Heart left ventricle (tissue), 16 donors: ENCODE measurements around the gene ZBTB47. TPM values are rescaled to one million over a fixed set of nuclear protein-coding genes. Genes with fewer than 3 reads are reported as not detected.
A peak's percentile ranks its signal among the peaks of the same experiment; 100 is the strongest.

Experiments
- ATAC-seq, 4 donors: fragments of 200-7000 bp; cut with Tn5 transposase; one replicate each; pipeline ENCODE4 v1.9.1; 2020 to 2022; ENCODE audit warnings: moderate library complexity in 4 of 4, mild to moderate bottlenecking in 3 of 4, moderate number of reproducible peaks in 1 of 4
- DNase-seq, 5 donors: peaks; one replicate each; pipeline ENCODE4 v3.0.0-alpha.2; 2020
- H3K27ac ChIP-seq, 12 donors: fragments of 200-600 bp; sonication (generic) in 4 of 12; one replicate each; pipeline versions ENCODE4 v1.5.0 to v1.8.0; 2016 to 2022; ENCODE audit warnings: mild to moderate bottlenecking in 2 of 12
- H3K27me3 ChIP-seq, 9 donors: fragments of 200-600 bp; sonication (generic) in 2 of 9; one replicate each; pipeline versions ENCODE4 v1.5.1 to v1.8.0; 2016 to 2022; ENCODE audit warnings: mild to moderate bottlenecking in 3 of 9
- H3K36me3 ChIP-seq, 9 donors: fragments of 200-600 bp; sonication (generic) in 2 of 9; one replicate each; pipeline versions ENCODE4 v1.5.0 to v1.8.0; 2018 to 2022; ENCODE audit warnings: mild to moderate bottlenecking in 2 of 9
- H3K4me1 ChIP-seq, 12 donors: fragments of 200-600 bp; sonication (generic) in 4 of 12; one replicate each; pipeline versions ENCODE4 v1.5.0 to v1.8.0; 2016 to 2022; ENCODE audit warnings: mild to moderate bottlenecking in 3 of 12
- H3K4me3 ChIP-seq, 12 donors: fragments of 200-600 bp; sonication (generic) in 4 of 12; one replicate each; pipeline versions ENCODE4 v1.5.0 to v1.8.0; 2017 to 2022; ENCODE audit warnings: mild to moderate bottlenecking in 9 of 12, moderate library complexity in 4 of 12
- H3K9me3 ChIP-seq, 12 donors: fragments of 200-600 bp; sonication (generic) in 4 of 12; one replicate each; pipeline versions ENCODE4 v1.5.0 to v1.8.0; 2016 to 2022; ENCODE audit warnings: mild to moderate bottlenecking in 1 of 12
- CTCF ChIP-seq, 12 donors: fragments of 200-600 bp; sonication (generic) in 4 of 12; IDR thresholded peaks; one replicate each; pipeline versions ENCODE4 v1.5.0 to v1.8.0; 2018 to 2022; ENCODE audit warnings: antibody characterized with exemption in 12 of 12, mild to moderate bottlenecking in 5 of 12
- POLR2A ChIP-seq, 2 donors: fragments of 450-650 bp; IDR thresholded peaks; one replicate each; pipeline ENCODE4 v1.6.1; 2017; ENCODE audit warnings: antibody characterized with exemption in 2 of 2, mild to moderate bottlenecking in 2 of 2, moderate library complexity in 2 of 2
- WGBS, 4 donors: extraction: QIAGEN DNeasy Blood & Tissue Kit in 2 of 4; methylation state at CpG; one replicate each; pipeline versions ENCODE4 v1.1.5 to v1.1.7; 2013 to 2018; 5-methylcytosine and 5-hydroxymethylcytosine counted together
- intact Hi-C, 10 donors: fragments of 100-400 bp; cut with DNase I; formaldehyde crosslinking; loops; one replicate each; pipeline versions ENCODE4 v1.11.1 to v1.14.2; 2022
- polyA plus RNA-seq, 2 donors: library from polyadenylated mRNA; stranded (reverse); fragments of 200-250 nt; gene quantifications; one replicate each; pipeline ENCODE4 v1.2.3, GENCODE V29; 2013
- total RNA-seq, 9 donors: library from RNA; depleted of rRNA in 2 of 9; stranded (reverse); fragments of >200 nt in 2 of 9; fragmentation: NEBNext Ultra II Directional in 3 of 9; extraction: Animal tissue kit (Norgen Biotek cat#: 25700) in 3 of 9; gene quantifications; one replicate each; pipeline versions ENCODE4 v1.1.0 to v1.2.4, GENCODE V29; 2016 to 2023
- donor health status: ischemic (EF 13 %, LVEDD 7.1; RV severe dilation, severe dysfunction).
- donor health status: healthy with polysubstance abuse.
- donor health status: DM: no; HTN: yes; CAD: no.
- donor health status: DM: no; HTN: no; CAD: no.
- donor health status: ischemic (EF 25% LVEDD 6.9; RV normal size, moderate dysfunction).
- donor health status: ischemic (EF 25% LVEDD 5.7; RV mildly dilated, moderate dysfunction).
- donor health status: healthy.
- donor health status: DM: yes; HTN: yes; CAD: no.
- donor health status: ischemic (EF 35%, LVEDD 5.7; RV mildly dilated, moderate dysfunction).
- donor health status: nonischemic (EF 11% LVEDD 7.7; RV severe dilation, severe dysfunction).
- donor health status: DM: yes; HTN: yes; CAD: no.
- donor health status: PGD.
- donor health status: ischemic (EF 29% LVEDD 5.4; RV normal size, mild dysfunction).
- donor health status: nonischemic (EF 23%, LVEDD 6.1; RV moderate dilation, normal function).

Gene ZBTB47
- total and polyA plus RNA-seq, 11 donors, result 76.6 to 184 (median 125) TPM

GRCh38 chr3:42667523-42668412 is 14.3 kb downstream of the ZBTB47 start:
- Histone ChIP-seq H3K27ac (peak overlapping the region in 7 of 12 donors; percentile 31 to 86 (median 75)), H3K9me3 (no peaks in the 10 kb centered on the region), H3K36me3 (peaks cover 0 to 4% (median 0%) of the 10 kb centered on the region in 9 donors), H3K27me3 (no peaks in the 10 kb centered on the region), H3K4me3 (no peak overlapping the region), H3K4me1 (peaks cover 0 to 40% (median 26%) of the 10 kb centered on the region in 12 donors)
- intact Hi-C loops, result loop anchor here in 1 of 10 donors (5.0 kb wide), 1 partner anchor 75 kb away; no protein-coding TSS in a partner anchor
- peak in 1 of 5 donors; percentile 37 for DNase-seq
- WGBS, 4 donors, result 45 to 51% (median 51%) methylated on average over 8 of the region's 8 CpGs
- peak in 3 of 4 donors; percentile 1 to 14 (median 5) for ATAC-seq
- no peak for TF ChIP-seq POLR2A (IDR thresholded peaks at IDR 0.05)
- TF ChIP-seq CTCF (IDR thresholded peaks at IDR 0.05), result no peak

- ATAC-seq (no peak), DNase-seq (peak in 1 of 5 donors; percentile 21)
- Histone ChIP-seq H3K4me3 (no peak overlapping the region), H3K9me3 (no peaks in the 10 kb centered on the region), H3K36me3 (peaks cover 0 to 4% (median 0%) of the 10 kb centered on the region in 9 donors), H3K27ac (no peak overlapping the region), H3K27me3 (no peaks in the 10 kb centered on the region), H3K4me1 (peaks cover 0 to 40% (median 26%) of the 10 kb centered on the region in 12 donors)
- no peak for TF ChIP-seq POLR2A (IDR thresholded peaks at IDR 0.05)
- no peak for TF ChIP-seq CTCF (IDR thresholded peaks at IDR 0.05)
- intact Hi-C loops, result loop anchor here in 1 of 10 donors (5.0 kb wide), 1 partner anchor 74 kb away; no protein-coding TSS in a partner anchor
- 86 to 94% (median 93%) methylated on average over 2 of the region's 2 CpGs for WGBS, 4 donors
These were observed 14.9 kb downstream of the ZBTB47 start for GRCh38 chr3:42668413-42668760.

GRCh38 chr3:42668793-42669217 is 15.3 kb downstream of the ZBTB47 start:
- Histone ChIP-seq H3K4me1 (peaks cover 0 to 40% (median 26%) of the 10 kb centered on the region in 12 donors), H3K4me3 (no peak overlapping the region), H3K27ac (no peak overlapping the region), H3K36me3 (peaks cover 0 to 3% (median 0%) of the 10 kb centered on the region in 9 donors), H3K27me3 (no peaks in the 10 kb centered on the region), H3K9me3 (no peaks in the 10 kb centered on the region)
- 52 to 66% (median 60%) methylated on average over 4 of the region's 4 CpGs for WGBS, 4 donors
- peak in 1 of 5 donors; percentile 45 for DNase-seq
- ATAC-seq, result no peak
- intact Hi-C loops, result loop anchor here in 1 of 10 donors (5.0 kb wide), 1 partner anchor 73 kb away; no protein-coding TSS in a partner anchor
- no peak for TF ChIP-seq POLR2A (IDR thresholded peaks at IDR 0.05)
- no peak for TF ChIP-seq CTCF (IDR thresholded peaks at IDR 0.05)

- ATAC-seq, result no peak
- no peak for TF ChIP-seq CTCF (IDR thresholded peaks at IDR 0.05)
- no peak for TF ChIP-seq POLR2A (IDR thresholded peaks at IDR 0.05)
- intact Hi-C loops, result no loop called here
- H3K4me3 ChIP-seq, result no peak overlapping the region
- no peaks in the 10 kb centered on the region for H3K27me3 ChIP-seq
- no peaks in the 10 kb centered on the region for H3K36me3 ChIP-seq
- no peak overlapping the region for H3K27ac ChIP-seq
- no peak for DNase-seq
- peaks cover 0 to 36% (median 26%) of the 10 kb centered on the region in 12 donors for H3K4me1 ChIP-seq
- WGBS, 4 donors, result 79 to 85% (median 83%) methylated on average over 7 of the region's 7 CpGs
- no peaks in the 10 kb centered on the region for H3K9me3 ChIP-seq
These were observed 16.6 kb downstream of the ZBTB47 start for GRCh38 chr3:42670051-42670576.
